Measurements from ENCODE around the gene CEBPA.

- TF ChIP-seq CTCF (conservative IDR thresholded peaks at IDR 0.05; ENCODE audit: low read depth in 2 of 2) (no peak), POLR2AphosphoS5 (IDR thresholded peaks at IDR 0.05; ENCODE audit: low read depth) (no peak), EZH2 (IDR thresholded peaks at IDR 0.05; ENCODE audit: low read depth, unreplicated experiment) (no peak), CREB1 (CRISPR knock-in tag; IDR thresholded peaks at IDR 0.05; ENCODE audit: low read depth) (no peak), EZH2phosphoT487 (IDR thresholded peaks at IDR 0.05; ENCODE audit: unreplicated experiment) (no peak), STAT1 (IDR thresholded peaks at IDR 0.05; ENCODE audit: unreplicated experiment) (no peak), REST (IDR thresholded peaks at IDR 0.05; ENCODE audit: unreplicated experiment) (no peak)
These were observed 49.8 kb downstream of the CEBPA start for GRCh38 chr19:33252418-33252962.

Data from GM23338 (cell line).